Femur (tissue), 1 donor: ENCODE results near the gene ST6GALNAC2.
"Not testable (repeated sequence)": the region's sequence is repeated elsewhere in the genome, so short reads cannot be mapped to it uniquely, and the experiment has no call there.

ENCODE experiments used
- DNase-seq: peaks from one replicate; pipeline ENCODE4 v3.0.0-alpha.2; 2017

The ST6GALNAC2 gene

GRCh38 chr17:76538941-76539570 lies 46.6 kb downstream of the ST6GALNAC2 start:
- no peak for DNase-seq

GRCh38 chr17:76538281-76538931 lies 47.3 kb downstream of the ST6GALNAC2 start:
- no peak for DNase-seq

- DNase-seq, result no peak
Observed at GRCh38 chr17:76537578-76538280, 47.9 kb downstream of the ST6GALNAC2 start, which contains the start of gene CYGB. TSS of gene CYGB (minus strand) at chr17:76537709. CDS start at chr17:76537542, 167 bp downstream.

GRCh38 chr17:76537288-76537577 lies 48.4 kb downstream of the ST6GALNAC2 start:
- DNase-seq, result no peak

GRCh38 chr17:76536511-76537287 lies 49.0 kb downstream of the ST6GALNAC2 start:
- DNase-seq, result no peak

GRCh38 chr17:76535788-76536510 lies 49.7 kb downstream of the ST6GALNAC2 start:
- DNase-seq, result no peak

GRCh38 chr17:76534831-76535732 lies 50.6 kb downstream of the ST6GALNAC2 start:
- DNase-seq, result no peak

GRCh38 chr17:76533640-76534359 lies 51.9 kb downstream of the ST6GALNAC2 start:
- DNase-seq, result not testable (repeated sequence)

- no peak for DNase-seq
Observed at GRCh38 chr17:76532072-76532651, 53.5 kb downstream of the ST6GALNAC2 start.

GRCh38 chr17:76531486-76532038 lies 54.1 kb downstream of the ST6GALNAC2 start:
- no peak for DNase-seq

GRCh38 chr17:76530811-76531485 lies 54.7 kb downstream of the ST6GALNAC2 start:
- no peak for DNase-seq

- DNase-seq, result peak; percentile 89
Observed at GRCh38 chr17:76530095-76530723, 55.5 kb downstream of the ST6GALNAC2 start.

- peak; percentile 91 for DNase-seq
Observed at GRCh38 chr17:76529224-76530094, 56.2 kb downstream of the ST6GALNAC2 start.

GRCh38 chr17:76528528-76529223 lies 57.0 kb downstream of the ST6GALNAC2 start:
- DNase-seq, result peak; percentile 63

- DNase-seq, result no peak
Observed at GRCh38 chr17:76528156-76528527, 57.5 kb downstream of the ST6GALNAC2 start.

GRCh38 chr17:76527430-76528111 lies 58.1 kb downstream of the ST6GALNAC2 start:
- peak; percentile 80 for DNase-seq

GRCh38 chr17:76527016-76527415 lies 58.6 kb downstream of the ST6GALNAC2 start:
- DNase-seq, result not testable (repeated sequence)
